HEK293 (cell line): Measurements from ENCODE around the gene ACHE.

ENCODE experiments used
- ZNF114 ChIP-seq: fragments of 450-650 bp; formaldehyde crosslinking; IDR thresholded peaks from 2 replicates; pipeline ENCODE4 v1.5.0; 2017; ENCODE audit warnings: missing biosample characterization, missing genetic modification characterization
- ZNF510 ChIP-seq: fragments of 450-650 bp; formaldehyde crosslinking; IDR thresholded peaks from 2 replicates; pipeline ENCODE4 v1.5.1; 2018; ENCODE audit warnings: mild to moderate bottlenecking, missing genetic modification characterization, missing biosample characterization; ENCODE audit not compliant: insufficient replicate concordance
- ZNF785 ChIP-seq: fragments of 450-650 bp; formaldehyde crosslinking; IDR thresholded peaks from 2 replicates; pipeline ENCODE4 v1.5.1; 2016; ENCODE audit warnings: missing biosample characterization, missing genetic modification characterization
- TF ChIP-seq, protein P1 (sequence below): fragments of 450-650 bp; formaldehyde crosslinking; IDR thresholded peaks from 2 replicates; pipeline ENCODE4 v1.5.1; 2016; ENCODE audit warnings: missing biosample characterization, missing genetic modification characterization
- TF ChIP-seq, protein P2 (sequence below): sonication (generic); formaldehyde crosslinking; IDR thresholded peaks from 2 replicates; pipeline ENCODE4 v1.8.1; 2022; ENCODE audit warnings: mild to moderate bottlenecking, moderate library complexity, missing genetic modification reagents

DNA sequence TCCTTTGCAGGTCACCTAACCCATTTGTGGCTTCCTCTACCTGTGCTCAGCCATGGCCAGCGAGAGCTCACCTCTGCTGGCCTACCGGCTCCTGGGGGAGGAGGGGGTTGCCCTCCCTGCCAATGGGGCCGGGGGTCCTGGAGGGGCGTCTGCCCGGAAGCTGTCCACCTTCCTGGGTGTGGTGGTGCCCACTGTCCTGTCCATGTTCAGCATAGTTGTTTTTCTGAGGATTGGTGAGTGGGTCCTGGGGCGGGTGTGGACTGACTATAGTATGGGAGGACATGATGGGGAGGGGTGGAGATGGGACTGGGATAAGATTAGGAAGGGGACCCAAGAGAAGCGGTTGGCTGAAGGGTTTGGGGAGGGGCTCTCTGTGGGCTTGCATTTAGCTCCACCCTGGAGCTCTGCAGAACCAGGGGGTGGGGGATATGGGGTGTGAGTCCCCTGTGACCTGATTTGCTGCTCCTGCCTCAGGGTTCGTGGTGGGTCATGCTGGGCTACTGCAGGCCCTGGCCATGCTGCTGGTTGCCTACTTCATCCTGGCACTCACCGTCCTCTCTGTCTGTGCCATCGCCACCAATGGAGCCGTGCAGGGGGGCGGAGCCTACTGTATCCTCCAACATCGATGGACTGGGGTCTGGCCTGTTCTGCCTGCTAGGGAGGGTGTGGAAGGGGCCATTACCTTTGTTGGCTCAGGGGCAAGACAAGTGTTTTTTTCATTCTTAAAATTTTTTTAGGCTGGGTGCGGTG is 41.4 kb downstream of the ACHE start:
- TF ChIP-seq, protein P1, sequence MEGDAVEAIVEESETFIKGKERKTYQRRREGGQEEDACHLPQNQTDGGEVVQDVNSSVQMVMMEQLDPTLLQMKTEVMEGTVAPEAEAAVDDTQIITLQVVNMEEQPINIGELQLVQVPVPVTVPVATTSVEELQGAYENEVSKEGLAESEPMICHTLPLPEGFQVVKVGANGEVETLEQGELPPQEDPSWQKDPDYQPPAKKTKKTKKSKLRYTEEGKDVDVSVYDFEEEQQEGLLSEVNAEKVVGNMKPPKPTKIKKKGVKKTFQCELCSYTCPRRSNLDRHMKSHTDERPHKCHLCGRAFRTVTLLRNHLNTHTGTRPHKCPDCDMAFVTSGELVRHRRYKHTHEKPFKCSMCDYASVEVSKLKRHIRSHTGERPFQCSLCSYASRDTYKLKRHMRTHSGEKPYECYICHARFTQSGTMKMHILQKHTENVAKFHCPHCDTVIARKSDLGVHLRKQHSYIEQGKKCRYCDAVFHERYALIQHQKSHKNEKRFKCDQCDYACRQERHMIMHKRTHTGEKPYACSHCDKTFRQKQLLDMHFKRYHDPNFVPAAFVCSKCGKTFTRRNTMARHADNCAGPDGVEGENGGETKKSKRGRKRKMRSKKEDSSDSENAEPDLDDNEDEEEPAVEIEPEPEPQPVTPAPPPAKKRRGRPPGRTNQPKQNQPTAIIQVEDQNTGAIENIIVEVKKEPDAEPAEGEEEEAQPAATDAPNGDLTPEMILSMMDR (tag by site-specific recombination) = no peak
- TF ChIP-seq ZNF114 (tag by site-specific recombination) (no peak), ZNF510 (no peak), ZNF785 (no peak)
- TF ChIP-seq, protein P2, sequence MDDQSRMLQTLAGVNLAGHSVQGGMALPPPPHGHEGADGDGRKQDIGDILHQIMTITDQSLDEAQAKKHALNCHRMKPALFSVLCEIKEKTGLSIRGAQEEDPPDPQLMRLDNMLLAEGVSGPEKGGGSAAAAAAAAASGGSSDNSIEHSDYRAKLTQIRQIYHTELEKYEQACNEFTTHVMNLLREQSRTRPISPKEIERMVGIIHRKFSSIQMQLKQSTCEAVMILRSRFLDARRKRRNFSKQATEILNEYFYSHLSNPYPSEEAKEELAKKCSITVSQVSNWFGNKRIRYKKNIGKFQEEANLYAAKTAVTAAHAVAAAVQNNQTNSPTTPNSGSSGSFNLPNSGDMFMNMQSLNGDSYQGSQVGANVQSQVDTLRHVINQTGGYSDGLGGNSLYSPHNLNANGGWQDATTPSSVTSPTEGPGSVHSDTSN (CRISPR knock-in tag) = no peak
